GM23338 (cell line): Measurements from ENCODE around the gene BCR. TPM values are rescaled to one million over a fixed set of nuclear protein-coding genes. Genes with fewer than 3 reads are reported as not detected.

ENCODE experiments used
- ATAC-seq: fragments of 200-7000 bp; cut with Tn5 transposase; 3 replicates; pipeline ENCODE4 v1.9.1; 2020
- DNase-seq: peaks from one replicate; pipeline ENCODE4 v3.0.0-alpha.2; 2015; ENCODE audit warnings: low spot score
- H2AFZ ChIP-seq: fragments of 200-600 bp; sonication (generic); 2 replicates; pipeline ENCODE4 v1.8.0; 2016; ENCODE audit warnings: antibody characterized with exemption, mild to moderate bottlenecking, moderate library complexity
- H3F3A ChIP-seq: fragments of 200-600 bp; sonication (generic); replicated peaks from 2 replicates; pipeline ENCODE4 v1.8.0; 2017; ENCODE audit warnings: antibody characterized with exemption, mixed run types, low read depth
- H3K27ac ChIP-seq: fragments of 200-600 bp; sonication (generic); 2 replicates; pipeline ENCODE4 v1.6.1; 2016; ENCODE audit warnings: low read depth
- H3K27me3 ChIP-seq: fragments of 200-600 bp; sonication (generic); 2 replicates; pipeline ENCODE4 v1.8.0; 2016; ENCODE audit warnings: mild to moderate bottlenecking, mixed run types, moderate library complexity; ENCODE audit not compliant: insufficient read depth
- H3K36me3 ChIP-seq: fragments of 200-600 bp; sonication (generic); 2 replicates; pipeline ENCODE4 v1.8.0; 2016; ENCODE audit warnings: mild to moderate bottlenecking; ENCODE audit not compliant: insufficient read depth
- H3K4me1 ChIP-seq: fragments of 200-600 bp; sonication (generic); 2 replicates; pipeline ENCODE4 v1.8.0; 2016; ENCODE audit warnings: mild to moderate bottlenecking, moderate library complexity; ENCODE audit not compliant: insufficient read depth
- H3K4me2 ChIP-seq: fragments of 200-600 bp; sonication (generic); 2 replicates; pipeline ENCODE4 v1.7.1; 2017; ENCODE audit warnings: mixed run types
- H3K4me3 ChIP-seq: fragments of 200-600 bp; sonication (generic); 2 replicates; pipeline ENCODE4 v1.6.1; 2016; ENCODE audit warnings: mixed run types
- H3K79me2 ChIP-seq: fragments of 200-600 bp; sonication (generic); replicated peaks from 2 replicates; pipeline ENCODE4 v1.8.0; 2017; ENCODE audit warnings: mild to moderate bottlenecking; ENCODE audit not compliant: insufficient read depth
- H3K9me2 ChIP-seq: fragments of 200-600 bp; sonication (generic); 2 replicates; pipeline ENCODE4 v1.8.0; 2017; ENCODE audit not compliant: insufficient read depth
- H4K20me1 ChIP-seq: fragments of 200-600 bp; sonication (generic); replicated peaks from 2 replicates; pipeline ENCODE4 v1.8.0; 2017; ENCODE audit warnings: mild to moderate bottlenecking; ENCODE audit not compliant: insufficient read depth
- H3K27ac Mint-ChIP-seq: 2 replicates; pipeline ENCODE4 v1.8.0; 2020; ENCODE audit warnings: inconsistent platforms, mild to moderate bottlenecking, moderate library complexity, mixed read lengths
- H3K27me3 Mint-ChIP-seq: 3 replicates; pipeline ENCODE4 v1.8.0; 2022; ENCODE audit warnings: low read depth, mild to moderate bottlenecking, moderate library complexity, mixed read lengths, inconsistent platforms; ENCODE audit not compliant: insufficient read depth, poor library complexity
- H3K36me3 Mint-ChIP-seq: 3 replicates; pipeline ENCODE4 v1.8.0; 2021; ENCODE audit warnings: low read depth, mild to moderate bottlenecking, inconsistent platforms, moderate library complexity, mixed read lengths
- H3K4me1 Mint-ChIP-seq: 3 replicates; pipeline ENCODE4 v1.8.0; 2020; ENCODE audit warnings: mild to moderate bottlenecking, inconsistent platforms, mixed read lengths
- H3K4me3 Mint-ChIP-seq: 3 replicates; pipeline ENCODE4 v1.8.0; 2021; ENCODE audit warnings: moderate library complexity, mild to moderate bottlenecking, inconsistent platforms, mixed read lengths
- H3K9me3 Mint-ChIP-seq: 3 replicates; pipeline ENCODE4 v1.8.0; 2020; ENCODE audit warnings: moderate library complexity, mild to moderate bottlenecking, inconsistent platforms, mixed read lengths
- CREB1 ChIP-seq: fragments of 250-450 bp; sonication (Bioruptor Pico); IDR thresholded peaks from 2 replicates; pipeline ENCODE4 v1.5.0; 2020; ENCODE audit warnings: low read depth, mild to moderate bottlenecking, moderate library complexity
- CTCF ChIP-seq, 2 experiments: fragments of 200-600 bp in 1 of 2; sonication (generic) in 1 of 2; conservative IDR thresholded peaks; 2 replicates each; pipeline versions ENCODE4 v1.5.1 to v1.6.1; 2016 to 2017; ENCODE audit warnings: antibody characterized with exemption in 2 of 2, low read depth in 2 of 2, mild to moderate bottlenecking in 2 of 2, moderate library complexity in 1 of 2
- ETS1 ChIP-seq: IDR thresholded peaks from 2 replicates; pipeline ENCODE4 v1.6.1; 2016; ENCODE audit warnings: antibody characterized with exemption
- EZH2 ChIP-seq: fragments of 200-600 bp; sonication (generic); IDR thresholded peaks from one replicate; pipeline ENCODE4 v1.8.0; 2017; ENCODE audit warnings: antibody characterized with exemption, mild to moderate bottlenecking, low read depth; ENCODE audit not compliant: unreplicated experiment
- EZH2phosphoT487 ChIP-seq: fragments of 200-600 bp; sonication (generic); IDR thresholded peaks from one replicate; pipeline ENCODE4 v1.8.1; 2018; ENCODE audit warnings: antibody characterized with exemption; ENCODE audit not compliant: unreplicated experiment
- JUNB ChIP-seq: IDR thresholded peaks from one replicate; pipeline ENCODE4 v1.6.1; 2016; ENCODE audit warnings: antibody characterized with exemption; ENCODE audit not compliant: unreplicated experiment
- NANOG ChIP-seq: IDR thresholded peaks from 2 replicates; pipeline ENCODE4 v1.6.1; 2016; ENCODE audit warnings: antibody characterized with exemption, borderline replicate concordance
- POLR2AphosphoS5 ChIP-seq: IDR thresholded peaks from 2 replicates; pipeline ENCODE4 v1.6.1; 2016; ENCODE audit warnings: antibody characterized with exemption, low read depth
- REST ChIP-seq: IDR thresholded peaks from one replicate; pipeline ENCODE4 v1.6.1; 2018; ENCODE audit warnings: antibody characterized with exemption; ENCODE audit not compliant: unreplicated experiment
- STAT1 ChIP-seq: IDR thresholded peaks from one replicate; pipeline ENCODE4 v1.6.1; 2016; ENCODE audit warnings: antibody characterized with exemption; ENCODE audit not compliant: unreplicated experiment
- ZNF114 ChIP-seq: fragments of 250-450 bp; sonication (Bioruptor Pico); IDR thresholded peaks from 2 replicates; pipeline ENCODE4 v1.5.0; 2020; ENCODE audit warnings: mild to moderate bottlenecking, moderate library complexity
- ZNF331 ChIP-seq: fragments of 250-450 bp; sonication (Bioruptor Pico); IDR thresholded peaks from 2 replicates; pipeline ENCODE4 v1.5.0; 2020; ENCODE audit warnings: low read depth, mild to moderate bottlenecking, moderate library complexity
- ZNF462 ChIP-seq: fragments of 250-450 bp; sonication (Bioruptor Pico); IDR thresholded peaks from 2 replicates; pipeline ENCODE4 v1.5.0; 2020; ENCODE audit warnings: mild to moderate bottlenecking, moderate library complexity
- polyA plus RNA-seq: library from polyadenylated mRNA; unstranded; fragments of >200 nt; fragmentation: Nextera tagmentation; extraction: Ambion mirVana; gene quantifications from 2 replicates; pipeline ENCODE4 v1.2.1, GENCODE V29; 2016
- total RNA-seq: library from RNA; depleted of rRNA; stranded (reverse); fragments of >200 nt; shearing (Covaris generic); gene quantifications from 2 replicates; pipeline ENCODE4 v1.2.3, GENCODE V29; 2014

BCR gene
- total and polyA plus RNA-seq, 2 experiments from 2014 or later = 17.7 to 121 TPM

GRCh38 chr22:23270798-23271596 lies 90.7 kb downstream of the BCR start:
- Histone ChIP-seq H3K27ac (no peak overlapping the region), H3K4me1 (peaks cover 21% of the 10 kb centered on the region), H3F3A (0 out of 2 replicates have a peak, but pooled peaks cover 4% of the 10 kb centered on the region), H3K27me3 (no peaks in the 10 kb centered on the region), H3K79me2 (0 out of 2 replicates have a peak, but pooled peaks cover 4% of the 10 kb centered on the region), H3K36me3 (peaks cover 3% of the 10 kb centered on the region; the same call in 1 of the 2 replicates), H4K20me1 (peaks cover 16% of the 10 kb centered on the region; the same call in 1 of the 2 replicates), H3K4me2 (no peak overlapping the region), H3K9me2 (no peaks in the 10 kb centered on the region), H3K4me3 (no peak overlapping the region), H2AFZ (no peak overlapping the region)
- H3K36me3 Mint-ChIP-seq = peaks cover 72% of the 10 kb centered on the region
- no peaks in the 10 kb centered on the region for H3K9me3 Mint-ChIP-seq
- DNase-seq (no peak), ATAC-seq (no peak)
- no peak overlapping the region for H3K4me3 Mint-ChIP-seq
- TF ChIP-seq EZH2phosphoT487 (no peak), CTCF (conservative IDR thresholded peaks at IDR 0.05; ENCODE audit: low read depth in 2 of 2) (no peak), ZNF114 (CRISPR knock-in tag) (no peak), POLR2AphosphoS5 (no peak), ETS1 (no peak), CREB1 (CRISPR knock-in tag) (no peak), ZNF331 (CRISPR knock-in tag) (no peak), JUNB (no peak), ZNF462 (CRISPR knock-in tag) (no peak), EZH2 (no peak), NANOG (no peak), STAT1 (no peak), REST (no peak)
- peaks cover 17% of the 10 kb centered on the region for H3K27me3 Mint-ChIP-seq
- peaks cover 42% of the 10 kb centered on the region for H3K4me1 Mint-ChIP-seq
- H3K27ac Mint-ChIP-seq = peak overlapping the region; percentile 34
